LoVo (cell line): ENCODE measurements around the gene DYNLRB1.

Experiments
- DNase-seq: peaks from one replicate; pipeline ENCODE4 v3.0.0-alpha.2; 2016; ENCODE audit warnings: low spot score

DYNLRB1 gene

GRCh38 chr20:34579191-34579978 is 63.2 kb downstream of the DYNLRB1 start:
- peak; percentile 35 for DNase-seq

- DNase-seq, result peak; percentile 27
These were observed 64.0 kb downstream of the DYNLRB1 start for GRCh38 chr20:34579979-34580940.

GRCh38 chr20:34581341-34582184 is 65.3 kb downstream of the DYNLRB1 start:
- DNase-seq, result no peak

GRCh38 chr20:34582221-34582620 is 66.0 kb downstream of the DYNLRB1 start:
- DNase-seq, result no peak

- peak; percentile 56 for DNase-seq
These were observed 66.7 kb downstream of the DYNLRB1 start for GRCh38 chr20:34582911-34583310.

GRCh38 chr20:34583544-34583943 is 67.3 kb downstream of the DYNLRB1 start:
- no peak for DNase-seq

GRCh38 chr20:34585019-34585418 is 68.8 kb downstream of the DYNLRB1 start:
- no peak for DNase-seq

GRCh38 chr20:34586488-34587163 is 70.4 kb downstream of the DYNLRB1 start:
- DNase-seq, result no peak
